Heart right ventricle (tissue), 16 donors: ENCODE data around the gene MORF4L2. TPM values are rescaled to one million over a fixed set of nuclear protein-coding genes. Genes with fewer than 3 reads are reported as not detected.
"Not testable (repeated sequence)": the region's sequence is repeated elsewhere in the genome, so short reads cannot be mapped to it uniquely, and the experiment has no call there.

Experiments used
- ATAC-seq, 8 donors: fragments of 200-7000 bp; cut with Tn5 transposase; one replicate each; pipeline ENCODE4 v1.9.1; 2020; ENCODE audit warnings: mild to moderate bottlenecking in 8 of 8, moderate library complexity in 8 of 8, moderate number of reproducible peaks in 1 of 8
- DNase-seq, 2 donors: peaks; one replicate each; pipeline ENCODE4 v3.0.0-alpha.2; 2020
- H3K27ac ChIP-seq, 10 donors: fragments of 200-600 bp; sonication (generic) in 2 of 10; one replicate each; pipeline versions ENCODE4 v1.5.0 to v1.8.0; 2020 to 2022; ENCODE audit warnings: mild to moderate bottlenecking in 3 of 10
- H3K27me3 ChIP-seq, 7 donors: fragments of 200-600 bp; one replicate each; pipeline ENCODE4 v1.8.0; 2021 to 2022; ENCODE audit warnings: mild to moderate bottlenecking in 2 of 7
- H3K36me3 ChIP-seq, 9 donors: fragments of 200-600 bp; sonication (generic) in 1 of 9; one replicate each; pipeline versions ENCODE4 v1.5.0 to v1.8.0; 2020 to 2022; ENCODE audit warnings: mild to moderate bottlenecking in 2 of 9
- H3K4me1 ChIP-seq, 9 donors: fragments of 200-600 bp; sonication (generic) in 1 of 9; one replicate each; pipeline versions ENCODE4 v1.5.0 to v1.8.0; 2020 to 2022; ENCODE audit warnings: mild to moderate bottlenecking in 4 of 9
- H3K4me3 ChIP-seq, 10 donors: fragments of 200-600 bp; sonication (generic) in 2 of 10; one replicate each; pipeline versions ENCODE4 v1.5.0 to v1.8.0; 2020 to 2022; ENCODE audit warnings: mild to moderate bottlenecking in 7 of 10, moderate library complexity in 2 of 10
- H3K9me3 ChIP-seq, 11 donors: fragments of 200-600 bp in 10 of 11; sonication (generic) in 2 of 11; one replicate each; pipeline versions ENCODE4 v1.5.0 to v1.8.0; 2013 to 2022; ENCODE audit warnings: mild to moderate bottlenecking in 2 of 11, control low read depth in 1 of 11, moderate library complexity in 1 of 11
- CTCF ChIP-seq, 9 donors: fragments of 200-600 bp; sonication (generic) in 2 of 9; IDR thresholded peaks; one replicate each; pipeline versions ENCODE4 v1.5.0 to v1.8.0; 2021 to 2022; ENCODE audit warnings: antibody characterized with exemption in 9 of 9, mild to moderate bottlenecking in 5 of 9, moderate library complexity in 1 of 9
- WGBS, 2 donors: extraction: QIAGEN DNeasy Blood & Tissue Kit; methylation state at CpG; one replicate each; pipeline ENCODE4 v1.1.7; 2013; ENCODE audit warnings: inconsistent platforms in 1 of 2; 5-methylcytosine and 5-hydroxymethylcytosine counted together
- intact Hi-C, 10 donors: fragments of 100-400 bp; cut with DNase I; formaldehyde crosslinking; loops; one replicate each; pipeline versions ENCODE4 v1.11.1 to v1.14.2; 2022
- polyA plus RNA-seq, 2 donors: library from polyadenylated mRNA; stranded (reverse); fragments of 200-250 nt; gene quantifications; one replicate each; pipeline ENCODE4 v1.2.3, GENCODE V29; 2013
- total RNA-seq, 10 donors: library from RNA; stranded (reverse); fragmentation: NEBNext Ultra II Directional in 3 of 10; extraction: Animal tissue kit (Norgen Biotek cat#: 25700) in 3 of 10; gene quantifications; one replicate each; pipeline versions ENCODE4 v1.2.1 to v1.2.4, GENCODE V29; 2021 to 2023
- donor health status: Arrhythmogenic right ventricular cardiomyopathy.
- donor health status: ischemic (EF 13 %, LVEDD 7.1; RV severe dilation, severe dysfunction).
- donor health status: healthy with polysubstance abuse.
- donor health status: DM: no; HTN: yes; CAD: no.
- donor health status: DM: no; HTN: no; CAD: no.
- donor health status: ischemic (EF 25% LVEDD 6.9; RV normal size, moderate dysfunction).
- donor health status: ischemic (EF 25% LVEDD 5.7; RV mildly dilated, moderate dysfunction).
- donor health status: healthy.
- donor health status: DM: yes; HTN: yes; CAD: no.
- donor health status: Ischemic cardiomyopathy.
- donor health status: ischemic (EF 35%, LVEDD 5.7; RV mildly dilated, moderate dysfunction).
- donor health status: nonischemic (EF 11% LVEDD 7.7; RV severe dilation, severe dysfunction).
- donor health status: DM: yes; HTN: yes; CAD: no.
- donor health status: PGD.
- donor health status: ischemic (EF 29% LVEDD 5.4; RV normal size, mild dysfunction).
- donor health status: nonischemic (EF 23%, LVEDD 6.1; RV moderate dilation, normal function).

MORF4L2 gene
- total and polyA plus RNA-seq, 12 donors, result 94.9 to 346 (median 191) TPM

DNA sequence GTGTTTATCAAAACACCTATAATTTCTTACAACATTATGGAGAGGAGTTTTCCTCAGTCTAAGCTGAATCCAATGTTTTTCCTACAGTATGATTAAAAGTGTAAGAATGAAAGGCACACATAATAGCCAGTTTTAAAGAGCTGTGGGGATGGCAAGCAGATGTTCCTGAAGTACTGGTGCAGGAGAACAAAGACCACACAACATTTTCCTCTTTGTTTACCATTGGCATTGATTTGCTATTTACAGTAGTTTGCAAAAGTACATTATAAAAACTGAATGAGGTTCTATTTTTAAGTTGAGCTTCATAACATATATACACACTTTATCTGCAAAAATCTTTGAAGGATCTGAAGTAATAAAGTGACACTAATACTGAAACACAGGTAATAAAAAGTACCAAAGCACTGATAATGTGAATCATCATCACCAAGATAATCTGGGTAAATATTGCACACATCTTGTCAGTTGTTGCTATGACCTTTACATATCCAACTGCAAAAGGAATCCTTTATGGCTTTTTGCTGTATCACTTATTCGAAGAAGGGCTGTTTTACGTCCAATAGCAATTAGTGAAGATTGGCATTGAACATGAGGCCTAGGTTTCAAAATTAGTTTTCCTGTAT is 35.2 kb downstream of the MORF4L2 start:
- no peak for DNase-seq
- TF ChIP-seq CTCF (IDR thresholded peaks at IDR 0.05), result no peak
- no peak overlapping the region for H3K27ac ChIP-seq
- intact Hi-C loops, result no loop called here
- no peak for ATAC-seq
- no peaks in the 10 kb centered on the region for H3K36me3 ChIP-seq
- peaks cover 0 to 6% (median 0%) of the 10 kb centered on the region in 7 donors for H3K27me3 ChIP-seq
- H3K9me3 ChIP-seq, result peaks cover 0 to 7% (median 0%) of the 10 kb centered on the region in 11 donors
- H3K4me1 ChIP-seq, result no peaks in the 10 kb centered on the region
- no peak overlapping the region for H3K4me3 ChIP-seq
- 90 to 96% methylated on average over 2 of the region's 2 CpGs for WGBS, 2 donors

DNA sequence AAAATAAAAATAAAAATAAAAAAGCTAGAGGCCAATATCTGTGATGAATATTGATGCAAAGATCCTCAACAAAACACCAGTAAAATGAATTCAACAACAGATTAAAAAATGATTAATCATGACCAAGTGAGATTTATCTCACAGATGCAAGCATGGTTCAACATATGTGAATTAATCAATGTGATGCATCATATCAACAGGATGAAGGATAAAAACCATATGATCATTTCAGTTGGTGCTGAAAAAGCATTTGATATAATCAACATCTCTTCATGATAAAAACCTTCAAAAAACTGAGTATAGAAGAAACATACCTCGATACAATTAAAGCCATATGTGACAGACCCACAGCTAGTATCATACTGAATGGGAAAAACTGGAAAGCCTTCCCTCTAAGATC is 38.9 kb downstream of the MORF4L2 start:
- no peak for TF ChIP-seq CTCF (IDR thresholded peaks at IDR 0.05)
- Histone ChIP-seq H3K27ac (no peak overlapping the region), H3K4me3 (no peak overlapping the region), H3K27me3 (peaks cover 0 to 16% (median 0%) of the 10 kb centered on the region in 7 donors), H3K4me1 (no peaks in the 10 kb centered on the region), H3K9me3 (peaks cover 0 to 7% (median 0%) of the 10 kb centered on the region in 11 donors), H3K36me3 (no peaks in the 10 kb centered on the region)
- ATAC-seq, result no peak
- intact Hi-C loops, result no loop called here
- WGBS, 2 donors, result 82 to 97% methylated on average over 1 of the region's 1 CpG
- DNase-seq, result no peak

DNA sequence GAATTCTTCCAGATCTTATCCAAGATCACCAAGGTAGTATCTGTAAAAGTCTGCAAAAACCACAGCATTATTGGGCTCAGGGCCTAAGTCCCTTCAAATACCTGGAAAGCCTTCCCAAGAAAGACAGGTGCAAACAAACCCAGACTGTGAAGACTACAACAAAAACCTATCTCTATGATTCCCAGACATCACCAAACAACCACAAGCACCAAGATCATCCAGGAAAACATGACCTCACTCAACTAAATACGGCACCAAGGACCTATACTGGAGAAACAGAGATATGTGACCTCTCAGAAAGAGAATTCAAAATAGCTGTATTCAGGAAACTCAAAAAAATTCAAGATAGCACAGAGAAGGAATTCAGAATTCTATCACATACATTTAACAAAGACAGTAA is 42.4 kb downstream of the MORF4L2 start:
- Histone ChIP-seq H3K4me1 (no peaks in the 10 kb centered on the region), H3K36me3 (no peaks in the 10 kb centered on the region), H3K4me3 (no peak overlapping the region), H3K9me3 (peaks cover 0 to 7% (median 0%) of the 10 kb centered on the region in 11 donors), H3K27ac (no peak overlapping the region), H3K27me3 (peaks cover 0 to 40% (median 0%) of the 10 kb centered on the region in 7 donors)
- intact Hi-C loops, result no loop called here
- ATAC-seq (no peak), DNase-seq (no peak)
- TF ChIP-seq CTCF (IDR thresholded peaks at IDR 0.05), result no peak
- 66 to 90% methylated on average over 1 of the region's 1 CpG for whole genome bisulfite sequencing, 2 donors

GRCh38 chrX:103640401-103641155 is 45.9 kb downstream of the MORF4L2 start:
- H3K9me3 ChIP-seq, result no peaks in the 10 kb centered on the region
- no peaks in the 10 kb centered on the region for H3K4me1 ChIP-seq
- TF ChIP-seq CTCF (IDR thresholded peaks at IDR 0.05), result no peak
- DNase-seq (no peak), ATAC-seq (no peak)
- intact Hi-C loops, result no loop called here
- H3K27me3 ChIP-seq, result peaks cover 0 to 49% (median 0%) of the 10 kb centered on the region in 7 donors
- 87 to 89% methylated on average over 4 of the region's 4 CpGs for WGBS, 2 donors
- H3K4me3 ChIP-seq, result no peak overlapping the region
- no peak overlapping the region for H3K27ac ChIP-seq
- H3K36me3 ChIP-seq, result no peaks in the 10 kb centered on the region

GRCh38 chrX:103638479-103639346 is 47.8 kb downstream of the MORF4L2 start:
- H3K4me3 ChIP-seq, H3K27ac ChIP-seq, H3K4me1 ChIP-seq, H3K36me3 ChIP-seq, ATAC-seq, DNase-seq, H3K9me3 ChIP-seq: not testable (repeated sequence)
- intact Hi-C loops, result loop anchor here in 1 of 10 donors (10.0 kb wide), 1 partner anchor 46 kb away; the partner anchor contains the start of gene MORF4L2
- H3K27me3 ChIP-seq, result peaks cover 0 to 47% (median 0%) of the 10 kb centered on the region in 7 donors
- 43 to 66% methylated on average over 4 to 6 of the region's 6 CpGs for WGBS, 2 donors
